ENCODE measurements around the gene ZNF581. TPM values are rescaled to one million over a fixed set of nuclear protein-coding genes. Genes with fewer than 3 reads are reported as not detected.
A peak's percentile ranks its signal among the peaks of the same experiment; 100 is the strongest.

ZNF581 gene
- total RNA-seq, 1 experiment from 2014 or later = 46.2 TPM

DNA sequence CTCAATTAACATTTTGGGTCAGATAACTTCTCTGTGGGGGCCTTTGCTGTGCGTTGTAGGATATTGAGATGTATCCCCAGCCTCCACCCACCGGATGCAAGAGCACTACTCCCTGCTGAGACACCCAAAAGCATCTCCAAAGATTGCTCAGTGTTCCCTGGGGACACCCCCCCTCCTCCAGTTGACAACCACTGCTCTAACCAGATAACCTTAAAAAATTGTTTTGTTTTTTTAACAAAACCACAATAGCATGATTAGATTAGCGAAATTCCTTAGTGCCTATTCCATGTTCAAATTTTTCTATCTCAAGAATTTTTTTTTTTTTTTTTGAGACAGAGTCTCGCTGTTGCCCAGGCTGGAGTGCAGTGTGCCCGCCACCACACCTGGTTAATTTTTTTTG is 29.0 kb downstream of the ZNF581 start:
- intact Hi-C loops (cut with micrococcal nuclease; ENCODE audit: unreplicated experiment) = no loop called here
- CTCF ChIA-PET = interaction anchor here (1.5 to 1.6 kb wide), 2 partner anchors 19 to 32 kb away, joined by 6 to 9 read pairs; no protein-coding TSS in a partner anchor

DNA sequence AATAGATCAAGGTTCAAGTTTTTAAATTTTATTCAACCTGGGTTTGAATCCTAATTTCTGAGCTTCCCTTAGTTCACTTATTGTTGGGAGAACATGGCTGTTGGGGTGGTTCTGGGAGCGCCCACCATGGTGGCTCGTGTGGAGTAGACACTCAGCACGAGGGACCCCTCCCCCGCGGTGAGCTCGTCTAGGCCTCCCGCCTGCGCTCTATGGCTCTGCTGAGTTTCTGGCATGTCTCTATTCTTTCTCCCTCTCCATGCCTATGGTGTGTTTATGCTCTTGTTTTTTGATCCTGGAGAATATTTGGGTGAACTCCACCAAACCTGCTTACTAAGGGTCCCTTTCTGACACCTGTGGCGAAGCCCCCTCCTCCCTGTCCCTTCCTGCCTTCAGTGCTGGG is 30.0 kb downstream of the ZNF581 start:
- POLR2A ChIA-PET = no interaction called here
- H3K36me3 Mint-ChIP-seq (ENCODE audit: insufficient read depth, unreplicated experiment) = peaks cover 93% of the 10 kb centered on the region
- no TSS peak for BruUV-seq (replicated peaks)

More for the DNA sequence above, 29.0 kb downstream of the ZNF581 start:
- POLR2A ChIA-PET = interaction anchor here (1.6 kb wide), 1 partner anchor 18 kb away, joined by 14 read pairs; the partner anchor contains the start of gene U2AF2
- Histone ChIP-seq H3K4me3 (ENCODE audit: low read depth, low read length) (no peak overlapping the region), H3K9me3 (no peaks in the 10 kb centered on the region), H3K4me1 (peaks cover 45% of the 10 kb centered on the region), H3K36me3 (ENCODE audit: control insufficient read depth, insufficient read depth, low read length) (peaks cover 15% of the 10 kb centered on the region), H3K27me3 (replicated peaks; ENCODE audit: control insufficient read depth, insufficient read depth, low read length) (no peaks in the 10 kb centered on the region)
- no peak for DNase-seq
- no TSS peak for BruUV-seq (replicated peaks)
- TF ChIP-seq, protein P1, sequence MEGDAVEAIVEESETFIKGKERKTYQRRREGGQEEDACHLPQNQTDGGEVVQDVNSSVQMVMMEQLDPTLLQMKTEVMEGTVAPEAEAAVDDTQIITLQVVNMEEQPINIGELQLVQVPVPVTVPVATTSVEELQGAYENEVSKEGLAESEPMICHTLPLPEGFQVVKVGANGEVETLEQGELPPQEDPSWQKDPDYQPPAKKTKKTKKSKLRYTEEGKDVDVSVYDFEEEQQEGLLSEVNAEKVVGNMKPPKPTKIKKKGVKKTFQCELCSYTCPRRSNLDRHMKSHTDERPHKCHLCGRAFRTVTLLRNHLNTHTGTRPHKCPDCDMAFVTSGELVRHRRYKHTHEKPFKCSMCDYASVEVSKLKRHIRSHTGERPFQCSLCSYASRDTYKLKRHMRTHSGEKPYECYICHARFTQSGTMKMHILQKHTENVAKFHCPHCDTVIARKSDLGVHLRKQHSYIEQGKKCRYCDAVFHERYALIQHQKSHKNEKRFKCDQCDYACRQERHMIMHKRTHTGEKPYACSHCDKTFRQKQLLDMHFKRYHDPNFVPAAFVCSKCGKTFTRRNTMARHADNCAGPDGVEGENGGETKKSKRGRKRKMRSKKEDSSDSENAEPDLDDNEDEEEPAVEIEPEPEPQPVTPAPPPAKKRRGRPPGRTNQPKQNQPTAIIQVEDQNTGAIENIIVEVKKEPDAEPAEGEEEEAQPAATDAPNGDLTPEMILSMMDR (IDR thresholded peaks at IDR 0.05; ENCODE audit: insufficient read depth in 1 of 2, low read depth in 1 of 2, low read length in 1 of 2, severe bottlenecking in 1 of 2, unreplicated experiment in 1 of 2) = no peak
- H3K4me3 Mint-ChIP-seq (ENCODE audit: unreplicated experiment) = no peak overlapping the region
- H3K9me3 Mint-ChIP-seq (ENCODE audit: unreplicated experiment) = no peaks in the 10 kb centered on the region
- H3K4me1 Mint-ChIP-seq (ENCODE audit: low read depth, unreplicated experiment) = peaks cover 57% of the 10 kb centered on the region
- H3K36me3 Mint-ChIP-seq (ENCODE audit: insufficient read depth, unreplicated experiment) = peaks cover 96% of the 10 kb centered on the region
- H3K27me3 Mint-ChIP-seq (ENCODE audit: insufficient read depth, unreplicated experiment) = no peaks in the 10 kb centered on the region
- no peak overlapping the region for H3K27ac Mint-ChIP-seq (ENCODE audit: unreplicated experiment)

DNA sequence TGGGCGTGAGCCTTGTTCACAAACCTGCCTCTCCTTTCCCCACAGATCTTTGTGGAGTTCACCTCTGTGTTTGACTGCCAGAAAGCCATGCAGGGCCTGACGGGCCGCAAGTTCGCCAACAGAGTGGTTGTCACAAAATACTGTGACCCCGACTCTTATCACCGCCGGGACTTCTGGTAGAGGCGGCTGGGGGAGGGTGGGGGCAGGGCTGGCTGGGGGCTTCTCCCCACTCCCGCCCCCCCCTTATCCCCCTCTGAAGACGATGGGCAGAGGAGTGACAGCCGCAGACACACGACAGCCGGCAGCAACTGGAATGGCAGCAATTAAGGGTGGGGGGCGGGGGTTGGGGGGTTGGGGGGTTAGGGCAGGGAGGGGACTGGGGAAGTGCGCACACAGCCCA is 30.4 kb downstream of the ZNF581 start:
- ChIA-PET POLR2A (no interaction called here), CTCF (interaction anchor here (1.1 kb wide), 1 partner anchor 20 kb away, joined by 5 read pairs; no protein-coding TSS in a partner anchor)
- Mint-ChIP-seq H3K36me3 (ENCODE audit: insufficient read depth, unreplicated experiment) (peaks cover 94% of the 10 kb centered on the region), H3K4me3 (ENCODE audit: unreplicated experiment) (peak overlapping the region; percentile 94), H3K27me3 (ENCODE audit: insufficient read depth, unreplicated experiment) (no peaks in the 10 kb centered on the region), H3K4me1 (ENCODE audit: low read depth, unreplicated experiment) (peaks cover 54% of the 10 kb centered on the region), H3K27ac (ENCODE audit: unreplicated experiment) (peak overlapping the region; percentile 92), H3K9me3 (ENCODE audit: unreplicated experiment) (no peaks in the 10 kb centered on the region)
- Histone ChIP-seq H3K36me3 (ENCODE audit: control insufficient read depth, insufficient read depth, low read length) (peaks cover 13% of the 10 kb centered on the region), H3K4me1 (peaks cover 30% of the 10 kb centered on the region), H3K9me3 (no peaks in the 10 kb centered on the region), H3K4me3 (ENCODE audit: low read depth, low read length) (no peak overlapping the region), H3K27me3 (replicated peaks; ENCODE audit: control insufficient read depth, insufficient read depth, low read length) (no peaks in the 10 kb centered on the region)
- TF ChIP-seq, protein P1 (IDR thresholded peaks at IDR 0.05; ENCODE audit: insufficient read depth in 1 of 2, low read depth in 1 of 2, low read length in 1 of 2, severe bottlenecking in 1 of 2, unreplicated experiment in 1 of 2) = no peak
- no TSS peak for BruUV-seq (replicated peaks)
- intact Hi-C loops (cut with micrococcal nuclease; ENCODE audit: unreplicated experiment) = loop anchor here (2.0 kb wide), 1 partner anchor 19 kb away; the partner anchor contains the start of gene U2AF2
- DNase-seq = no peak

More for the DNA sequence above, 30.0 kb downstream of the ZNF581 start:
- H3K4me1 ChIP-seq = peaks cover 35% of the 10 kb centered on the region
- H3K4me1 Mint-ChIP-seq (ENCODE audit: low read depth, unreplicated experiment) = peaks cover 54% of the 10 kb centered on the region
- H3K9me3 ChIP-seq = no peaks in the 10 kb centered on the region
- no peak overlapping the region for H3K4me3 ChIP-seq (ENCODE audit: low read depth, low read length)
- intact Hi-C loops (cut with micrococcal nuclease; ENCODE audit: unreplicated experiment) = no loop called here
- H3K27me3 Mint-ChIP-seq (ENCODE audit: insufficient read depth, unreplicated experiment) = no peaks in the 10 kb centered on the region
- peaks cover 13% of the 10 kb centered on the region for H3K36me3 ChIP-seq (ENCODE audit: control insufficient read depth, insufficient read depth, low read length)
- H3K9me3 Mint-ChIP-seq (ENCODE audit: unreplicated experiment) = no peaks in the 10 kb centered on the region
- H3K27ac Mint-ChIP-seq (ENCODE audit: unreplicated experiment) = peak overlapping the region; percentile 92
- H3K4me3 Mint-ChIP-seq (ENCODE audit: unreplicated experiment) = peak overlapping the region; percentile 94
- DNase-seq = no peak
- H3K27me3 ChIP-seq (replicated peaks; ENCODE audit: control insufficient read depth, insufficient read depth, low read length) = no peaks in the 10 kb centered on the region
- TF ChIP-seq, protein P1 (IDR thresholded peaks at IDR 0.05; ENCODE audit: insufficient read depth in 1 of 2, low read depth in 1 of 2, low read length in 1 of 2, severe bottlenecking in 1 of 2, unreplicated experiment in 1 of 2) = no peak
- CTCF ChIA-PET = interaction anchor here (1.1 kb wide), 1 partner anchor 19 kb away, joined by 5 read pairs; no protein-coding TSS in a partner anchor
